HG02571 (cell line): ENCODE data around the gene ECPAS.
"Not testable (repeated sequence)": the region's sequence is repeated elsewhere in the genome, so short reads cannot be mapped to it uniquely, and the experiment has no call there.

Source experiments
- ATAC-seq: cut with Tn5 transposase; IDR thresholded peaks from one replicate; pipeline ENCODE4 v1.9.1; 2021; ENCODE audit warnings: mild to moderate bottlenecking, moderate library complexity; ENCODE audit not compliant: unreplicated experiment

The ECPAS gene

GRCh38 chr9:111474385-111474784 lies 9.8 kb downstream of the ECPAS start:
- ATAC-seq, result no peak

DNA sequence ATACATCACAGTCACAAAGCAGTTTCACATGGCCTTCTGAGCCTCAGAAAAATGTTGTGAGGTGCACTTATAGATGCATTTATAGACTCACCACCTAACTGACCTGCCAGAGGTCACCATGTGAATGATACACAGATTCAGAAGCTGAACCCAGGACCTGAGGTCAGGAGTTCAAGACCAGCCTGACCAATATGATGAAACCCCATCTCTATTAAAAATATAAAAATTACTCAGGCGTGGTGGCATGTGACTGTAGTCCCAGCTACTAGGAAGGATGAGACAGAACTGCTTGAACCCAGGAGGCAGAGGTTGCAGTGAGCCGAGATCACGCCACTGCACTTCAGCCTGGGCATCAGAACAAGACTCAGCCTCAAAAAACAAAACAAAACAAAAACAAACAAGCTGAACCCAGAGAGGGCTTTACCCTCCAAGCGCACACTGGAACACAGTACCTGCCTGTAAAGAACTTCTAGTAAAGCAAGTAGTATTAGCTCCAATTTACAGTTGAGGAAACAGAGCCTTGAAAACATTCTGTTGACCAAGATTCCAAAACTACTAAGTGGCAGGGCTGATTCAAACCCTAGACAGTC lies 16.3 kb downstream of the ECPAS start:
- no peak for ATAC-seq

DNA sequence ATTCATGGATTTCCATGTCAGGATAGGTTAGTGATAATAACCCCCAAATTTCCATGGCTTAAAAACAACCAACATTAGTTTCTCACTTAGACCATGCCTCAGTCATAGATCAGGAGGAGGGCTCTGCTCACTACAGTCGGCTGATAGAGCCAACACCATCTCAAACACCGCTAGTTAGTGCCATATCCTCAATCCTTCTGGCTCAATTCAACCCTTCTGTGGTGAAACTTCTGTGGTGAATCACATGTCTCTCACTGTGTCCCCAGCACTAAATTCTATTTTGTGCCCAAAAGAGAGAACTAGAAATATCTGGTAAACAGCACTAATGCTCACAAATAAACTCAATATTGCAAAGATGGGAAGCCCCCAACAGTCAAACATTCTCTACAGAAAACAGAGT lies 21.1 kb downstream of the ECPAS start:
- no peak for ATAC-seq

DNA sequence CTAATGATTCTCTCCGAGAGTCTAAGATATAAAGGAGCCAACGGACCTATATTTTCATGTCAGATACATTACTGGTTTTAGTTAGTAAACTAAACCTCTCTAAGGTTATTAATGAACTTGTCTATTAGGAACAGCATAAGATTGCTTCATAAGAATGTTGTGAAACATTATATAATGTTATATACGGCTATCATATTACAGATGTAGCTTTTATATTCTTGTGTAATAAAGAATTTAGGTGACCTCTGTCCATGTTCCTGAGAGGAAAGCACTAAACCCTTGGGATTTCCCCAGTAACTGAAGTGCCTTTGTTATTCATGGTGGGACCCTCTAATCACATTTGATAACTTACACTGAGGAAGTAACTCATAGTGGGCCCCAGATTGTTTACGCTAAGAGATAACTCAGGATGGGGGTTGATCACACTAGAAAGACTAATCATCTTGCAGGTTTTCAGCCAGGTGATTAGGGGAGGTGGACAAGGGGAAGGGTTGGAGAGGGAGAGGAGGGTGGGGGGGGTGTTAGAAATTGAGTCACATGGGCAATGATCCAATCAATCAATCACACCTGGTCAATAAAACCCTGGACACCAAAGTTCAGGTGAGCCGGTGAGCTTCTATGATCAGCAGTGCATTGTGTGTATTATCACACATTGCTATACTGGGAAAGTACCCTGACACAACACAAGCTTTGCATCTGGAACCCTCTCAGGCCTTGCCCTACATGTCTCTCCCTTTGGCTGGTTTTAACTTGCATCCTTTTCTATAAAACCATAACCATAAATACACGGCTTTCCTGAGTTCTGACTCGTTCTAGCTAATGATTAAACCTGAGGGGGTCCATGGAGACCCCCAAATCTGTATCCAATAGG lies 25.8 kb downstream of the ECPAS start:
- no peak for ATAC-seq

GRCh38 chr9:111456529-111456928 lies 27.7 kb downstream of the ECPAS start:
- ATAC-seq, result no peak

DNA sequence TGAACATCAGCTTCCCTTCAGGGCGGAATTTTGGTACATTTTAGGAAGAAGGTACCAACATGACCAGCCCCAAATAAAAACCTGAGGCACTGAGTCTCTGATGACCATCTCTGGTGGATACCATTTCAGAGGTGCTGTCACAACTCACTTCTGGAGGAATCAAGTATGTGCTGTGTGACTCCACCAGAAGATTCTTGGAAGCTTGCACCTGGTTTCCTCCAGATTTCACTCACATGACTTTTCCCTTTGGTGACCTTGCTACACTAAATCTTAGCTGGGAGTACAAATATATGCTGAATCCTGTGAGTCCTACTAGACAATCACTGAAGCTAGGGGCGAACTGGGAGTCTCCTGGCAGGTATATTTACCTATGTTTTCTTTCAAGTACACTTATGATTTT lies 28.5 kb downstream of the ECPAS start:
- no peak for ATAC-seq

DNA sequence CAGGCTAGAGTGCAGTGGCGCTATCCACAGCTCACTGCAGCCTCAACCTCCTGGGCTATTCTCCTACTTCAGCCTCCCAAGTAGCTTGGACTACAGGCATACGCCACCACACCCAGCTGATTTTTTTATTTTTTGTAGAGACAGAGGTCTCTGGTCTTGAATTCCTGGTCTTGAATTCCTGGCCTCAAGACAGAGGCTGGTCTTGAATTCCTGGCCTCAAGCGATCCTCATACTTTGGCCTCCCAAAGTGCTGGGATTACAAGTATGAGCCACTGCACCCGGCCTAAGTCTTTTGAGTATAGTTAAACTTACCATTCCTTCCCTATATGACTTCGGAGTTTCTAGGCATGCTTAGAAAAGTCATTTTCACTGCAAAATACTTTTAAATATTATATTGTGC lies 29.4 kb downstream of the ECPAS start:
- ATAC-seq, result no peak

- ATAC-seq, result no peak
Observed at GRCh38 chr9:111451570-111451969, 32.6 kb downstream of the ECPAS start.

DNA sequence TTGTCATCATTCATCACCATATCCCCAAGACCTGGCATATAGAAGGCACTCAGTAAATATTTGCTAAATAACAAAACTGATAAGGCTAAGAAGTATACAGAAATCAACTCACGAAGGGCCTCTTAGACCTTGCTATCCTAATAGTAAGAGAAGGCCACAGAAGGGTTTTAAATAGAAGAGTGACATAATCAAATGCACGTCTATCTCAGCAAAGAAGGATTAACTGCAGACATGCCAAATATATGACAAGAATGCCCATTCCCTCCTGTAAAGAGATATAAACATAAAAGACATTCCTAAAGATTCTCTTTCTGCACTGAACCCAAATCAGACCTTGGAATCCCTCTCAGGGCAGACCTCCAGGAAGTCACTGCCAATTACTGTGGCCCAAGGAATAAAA lies 34.1 kb downstream of the ECPAS start:
- ATAC-seq, result no peak

GRCh38 chr9:111449705-111450104 lies 34.5 kb downstream of the ECPAS start:
- no peak for ATAC-seq

DNA sequence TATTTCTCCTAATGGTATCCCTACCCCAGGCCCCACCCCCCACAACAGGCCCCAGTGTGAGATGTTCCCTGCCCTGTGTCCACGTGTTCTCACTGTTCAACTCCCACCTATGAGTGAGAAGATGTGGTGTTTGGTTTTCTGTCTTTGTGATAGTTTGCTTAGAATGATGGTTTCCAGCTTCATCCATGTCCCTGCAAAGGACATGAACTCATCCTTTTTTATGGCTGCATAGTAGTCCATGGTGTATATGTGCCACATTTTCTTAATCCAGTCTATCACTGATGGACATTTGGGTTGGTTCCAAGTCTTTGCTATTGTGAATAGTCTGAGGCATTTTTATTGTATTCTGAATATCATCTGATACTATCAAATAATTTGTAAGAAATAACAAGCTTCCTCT lies 38.4 kb downstream of the ECPAS start:
- not testable (repeated sequence) for ATAC-seq

GRCh38 chr9:111443454-111443853 lies 40.7 kb downstream of the ECPAS start:
- no peak for ATAC-seq

- no peak for ATAC-seq
Observed at GRCh38 chr9:111442360-111443027, 41.7 kb downstream of the ECPAS start.

- ATAC-seq, result no peak
Observed at GRCh38 chr9:111440226-111440625, 44.0 kb downstream of the ECPAS start.

- ATAC-seq, result no peak
Observed at GRCh38 chr9:111438541-111439235, 45.5 kb downstream of the ECPAS start.

GRCh38 chr9:111436571-111436970 lies 47.6 kb downstream of the ECPAS start:
- no peak for ATAC-seq

DNA sequence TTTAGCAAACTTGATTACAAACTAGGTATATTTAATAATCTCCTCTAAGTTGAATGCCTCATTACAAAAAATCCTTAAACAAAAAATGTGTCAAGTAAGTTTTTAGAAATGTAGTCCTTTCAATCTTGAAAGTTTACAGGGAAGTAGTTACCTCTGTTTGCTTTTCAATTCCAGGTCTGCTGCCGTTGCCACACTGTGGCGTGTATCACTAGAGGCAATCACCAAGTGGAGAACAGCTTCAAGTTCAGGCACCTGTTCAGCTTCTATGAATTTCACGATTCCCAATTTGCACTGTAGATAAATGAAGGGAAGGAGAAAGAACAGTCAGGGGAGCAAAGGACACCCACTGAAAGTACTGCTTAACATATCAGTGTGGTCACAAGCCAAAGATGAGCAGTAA lies 51.1 kb downstream of the ECPAS start:
- no peak for ATAC-seq

GRCh38 chr9:111431684-111432083 lies 52.5 kb downstream of the ECPAS start:
- no peak for ATAC-seq

- ATAC-seq, result no peak
Observed at GRCh38 chr9:111429175-111429574, 55.0 kb downstream of the ECPAS start.

DNA sequence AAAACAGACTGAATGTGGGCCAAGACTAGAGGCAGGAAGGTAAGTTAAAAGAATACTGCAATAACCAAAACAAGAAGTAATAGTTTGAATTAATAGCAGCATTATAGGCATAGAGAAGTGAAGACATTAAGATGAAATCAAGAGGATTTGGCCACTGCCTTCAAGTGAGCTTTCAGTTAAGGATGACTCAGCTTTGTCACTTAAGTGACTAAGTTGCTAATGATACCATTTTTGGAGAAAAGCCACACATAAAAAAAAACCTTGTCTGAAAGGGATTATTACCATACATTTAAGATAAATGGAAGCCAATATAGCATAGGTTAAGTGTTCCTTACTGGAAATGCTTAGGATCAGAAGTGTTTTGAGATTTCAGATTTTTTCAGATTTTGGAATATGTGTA lies 57.0 kb downstream of the ECPAS start:
- ATAC-seq, result no peak

- ATAC-seq, result no peak
Observed at GRCh38 chr9:111423389-111423788, 60.8 kb downstream of the ECPAS start.
